Mucosa of rectum (tissue), 2 donors: ENCODE data around the gene LIMCH1.

Experiments used
- H3K27ac ChIP-seq, 2 donors: one replicate each; pipeline ENCODE4 v1.7.0; 2013; ENCODE audit warnings: inconsistent platforms in 2 of 2, low read depth in 2 of 2, low read length in 2 of 2
- H3K27me3 ChIP-seq, 2 donors: one replicate each; pipeline ENCODE4 v1.7.0; 2013; ENCODE audit warnings: low read length in 2 of 2; ENCODE audit not compliant: control insufficient read depth in 2 of 2, insufficient read depth in 2 of 2
- H3K36me3 ChIP-seq, 2 donors: one replicate each; pipeline ENCODE4 v1.7.0; 2013; ENCODE audit warnings: low read length in 2 of 2; ENCODE audit not compliant: control insufficient read depth in 2 of 2, insufficient read depth in 2 of 2
- H3K4me1 ChIP-seq, 2 donors: one replicate each; pipeline ENCODE4 v1.7.0; 2013; ENCODE audit warnings: low read length in 2 of 2, mild to moderate bottlenecking in 1 of 2; ENCODE audit not compliant: control insufficient read depth in 2 of 2, insufficient read depth in 2 of 2
- H3K4me3 ChIP-seq, 2 donors: one replicate each; pipeline ENCODE4 v1.7.0; 2013; ENCODE audit warnings: low read length in 2 of 2
- H3K9ac ChIP-seq, 2 donors: one replicate each; pipeline ENCODE4 v1.7.0; 2013; ENCODE audit warnings: low read length in 2 of 2, low read depth in 1 of 2, mild to moderate bottlenecking in 1 of 2
- H3K9me3 ChIP-seq, 2 donors: one replicate each; pipeline ENCODE4 v1.7.0; 2013; ENCODE audit warnings: low read length in 2 of 2; ENCODE audit not compliant: control insufficient read depth in 2 of 2
- donor health status: healthy.
- donor health status: Normal muscosa, but diverticular disease.

Gene LIMCH1

DNA sequence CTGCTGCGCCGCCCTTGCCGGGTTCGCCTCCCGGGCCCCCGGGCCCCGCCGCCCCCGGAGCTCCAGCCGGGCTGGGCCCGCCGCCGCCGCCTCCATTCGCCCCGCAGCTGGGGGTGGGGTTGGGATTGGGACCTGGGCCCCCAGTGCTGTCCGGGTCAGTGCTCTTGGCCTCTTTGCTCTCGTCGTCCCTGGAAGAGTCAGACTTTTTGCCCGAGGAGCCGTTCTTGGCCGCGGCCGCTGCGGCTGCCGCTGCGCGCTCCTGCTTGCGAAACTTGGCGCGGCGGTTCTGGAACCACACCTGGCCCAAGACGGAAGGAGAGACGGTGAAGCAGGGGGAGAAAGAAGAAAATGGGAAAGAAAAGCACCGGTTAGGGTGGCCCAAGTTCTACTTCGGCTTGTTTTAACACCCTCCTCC lies 208.1 kb downstream of the LIMCH1 start:
- Histone ChIP-seq H3K4me3 (no peak overlapping the region), H3K9me3 (no peaks in the 10 kb centered on the region), H3K27ac (no peak overlapping the region), H3K36me3 (no peaks in the 10 kb centered on the region), H3K9ac (no peak overlapping the region), H3K27me3 (peaks cover 52 to 64% of the 10 kb centered on the region in 2 donors), H3K4me1 (no peaks in the 10 kb centered on the region)

GRCh38 chr4:41746440-41747229 lies 208.7 kb downstream of the LIMCH1 start:
- H3K27me3 ChIP-seq: peaks cover 58 to 69% of the 10 kb centered on the region in 2 donors
- H3K9ac ChIP-seq: no peak overlapping the region
- no peaks in the 10 kb centered on the region for H3K4me1 ChIP-seq
- H3K9me3 ChIP-seq: no peaks in the 10 kb centered on the region
- H3K4me3 ChIP-seq: no peak overlapping the region
- H3K27ac ChIP-seq: no peak overlapping the region
- no peaks in the 10 kb centered on the region for H3K36me3 ChIP-seq

- Histone ChIP-seq H3K27ac (no peak overlapping the region), H3K27me3 (peaks cover 59 to 73% of the 10 kb centered on the region in 2 donors), H3K9me3 (no peaks in the 10 kb centered on the region), H3K9ac (no peak overlapping the region), H3K4me3 (no peak overlapping the region), H3K36me3 (no peaks in the 10 kb centered on the region), H3K4me1 (no peaks in the 10 kb centered on the region)
Observed at GRCh38 chr4:41747230-41748055, 209.5 kb downstream of the LIMCH1 start.

DNA sequence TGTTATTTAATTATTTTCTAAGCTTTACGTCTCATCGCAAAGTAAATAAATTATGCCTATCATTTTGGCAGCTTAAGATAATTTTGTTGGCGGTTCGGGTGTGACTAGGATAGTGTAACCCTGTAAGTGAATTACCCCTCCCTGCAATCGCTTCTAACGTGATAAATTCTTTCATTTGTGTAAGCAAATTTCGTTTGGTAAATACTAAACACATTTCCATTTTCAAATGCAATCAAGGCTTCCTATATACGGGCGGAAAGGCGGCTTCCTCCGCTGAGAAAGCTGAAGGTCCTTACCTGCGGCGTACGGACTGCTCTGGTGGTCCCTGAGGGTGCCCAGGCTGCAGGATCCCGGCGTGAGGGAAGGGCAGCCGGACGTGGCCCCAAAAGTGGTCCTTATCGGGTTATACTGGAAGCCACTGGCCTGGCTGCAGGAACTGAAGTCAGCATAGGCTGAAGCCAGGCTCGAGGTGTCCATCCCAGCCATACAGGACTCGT lies 210.2 kb downstream of the LIMCH1 start:
- no peaks in the 10 kb centered on the region for H3K9me3 ChIP-seq
- H3K36me3 ChIP-seq: no peaks in the 10 kb centered on the region
- H3K9ac ChIP-seq: no peak overlapping the region
- peaks cover 60 to 75% of the 10 kb centered on the region in 2 donors for H3K27me3 ChIP-seq
- no peaks in the 10 kb centered on the region for H3K4me1 ChIP-seq
- no peak overlapping the region for H3K27ac ChIP-seq
- no peak overlapping the region for H3K4me3 ChIP-seq

DNA sequence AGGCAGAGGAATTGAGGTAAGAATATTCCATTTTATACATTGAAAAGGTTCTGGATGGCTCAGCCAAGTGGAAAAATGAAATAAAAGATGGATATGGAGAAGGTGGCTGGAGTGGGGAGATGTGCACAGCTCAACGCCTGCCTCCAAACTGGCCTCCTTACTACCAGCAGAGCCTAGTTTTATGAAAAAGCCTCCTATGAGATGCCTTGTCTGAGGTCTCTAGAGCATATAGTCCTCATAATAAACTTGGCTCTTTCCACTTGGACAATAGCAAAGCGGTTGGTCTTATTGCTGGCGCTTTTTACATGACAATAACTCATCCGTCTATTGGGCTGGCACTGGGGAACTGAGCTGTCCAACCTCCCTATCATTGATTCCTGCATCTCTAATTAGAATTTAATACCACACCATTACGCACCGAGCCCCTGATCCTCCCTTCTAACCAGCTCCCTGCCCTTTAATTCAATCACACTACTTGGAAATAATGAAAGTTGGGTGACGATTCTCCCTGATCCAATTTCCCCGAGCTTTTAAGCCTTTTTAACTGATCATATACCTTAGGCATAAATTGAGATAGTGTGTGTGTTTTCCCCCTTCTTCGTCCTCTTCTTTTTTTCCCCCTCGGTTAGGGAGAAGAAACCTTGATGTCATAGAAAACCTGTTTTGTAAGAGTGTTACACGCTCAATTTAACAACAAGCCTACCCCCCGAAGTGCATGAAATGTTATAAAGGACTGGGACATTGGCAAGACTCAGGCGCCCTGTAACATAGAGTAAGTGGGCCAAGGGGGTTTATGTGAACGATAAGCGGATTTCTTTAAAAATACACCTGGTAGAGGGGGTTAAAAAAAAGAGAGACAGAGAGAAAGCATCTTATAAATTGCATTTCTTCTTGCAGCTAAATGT lies 210.9 kb downstream of the LIMCH1 start, which contains the start of gene PHOX2B:
TSS of gene PHOX2B (minus strand) at position 155 of the 905 bp plus-strand sequence. CDS start at position 40, 115 bp downstream.
- no peaks in the 10 kb centered on the region for H3K36me3 ChIP-seq
- peaks cover 58 to 72% of the 10 kb centered on the region in 2 donors for H3K27me3 ChIP-seq
- H3K4me1 ChIP-seq: no peaks in the 10 kb centered on the region
- no peak within 1 kb of the TSS for H3K9ac ChIP-seq
- no peak within 1 kb of the TSS for H3K4me3 ChIP-seq
- no peaks in the 10 kb centered on the region for H3K9me3 ChIP-seq
- no peak within 1 kb of the TSS for H3K27ac ChIP-seq

DNA sequence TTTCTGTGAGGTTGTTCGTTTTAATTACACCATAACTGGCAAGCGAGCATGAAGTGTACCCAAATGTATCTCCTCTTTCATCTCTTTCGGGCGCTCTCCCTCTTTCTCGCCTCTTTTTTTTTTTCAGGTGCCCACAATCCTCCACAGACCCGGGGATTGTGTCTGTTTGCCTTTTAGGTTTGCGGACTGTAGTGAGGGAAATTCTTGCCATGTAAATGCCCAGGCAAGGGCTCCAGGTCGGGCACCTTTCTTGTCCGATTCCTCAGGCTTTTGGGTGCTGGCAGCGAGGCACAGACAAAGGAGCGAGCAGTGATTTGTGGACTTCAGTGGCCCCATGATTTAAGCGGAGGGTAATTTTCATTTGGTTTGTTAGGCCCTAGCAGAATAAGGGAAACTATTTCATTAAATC lies 211.7 kb downstream of the LIMCH1 start:
- no peak overlapping the region for H3K9ac ChIP-seq
- H3K4me3 ChIP-seq: no peak overlapping the region
- no peaks in the 10 kb centered on the region for H3K36me3 ChIP-seq
- no peaks in the 10 kb centered on the region for H3K9me3 ChIP-seq
- peaks cover 53 to 73% of the 10 kb centered on the region in 2 donors for H3K27me3 ChIP-seq
- no peak overlapping the region for H3K27ac ChIP-seq
- no peaks in the 10 kb centered on the region for H3K4me1 ChIP-seq
